Measurements from ENCODE around the gene BCAP29.
"Not testable (repeated sequence)": the region's sequence is repeated elsewhere in the genome, so short reads cannot be mapped to it uniquely, and the experiment has no call there.

The BCAP29 gene

GRCh38 chr7:107579885-107580715 lies at the start of gene BCAP29:
Gene BCAP29, plus strand, starts transcription at chr7:107580246. Its CDS starts 527 bp downstream, at chr7:107580773.
- in situ Hi-C loops (cut with MboI; ENCODE audit: low sequenced_read_pairs): no loop called here

GRCh38 chr7:107530751-107531150 lies 49.3 kb upstream of the BCAP29 start:
- in situ Hi-C loops (cut with MboI; ENCODE audit: low sequenced_read_pairs): no loop called here

GRCh38 chr7:107534139-107534538 lies 45.9 kb upstream of the BCAP29 start:
- in situ Hi-C loops (cut with MboI; ENCODE audit: low sequenced_read_pairs): no loop called here

GRCh38 chr7:107537228-107537627 lies 42.8 kb upstream of the BCAP29 start:
- in situ Hi-C loops (cut with MboI; ENCODE audit: low sequenced_read_pairs): not testable (repeated sequence)

- in situ Hi-C loops (cut with MboI; ENCODE audit: low sequenced_read_pairs): no loop called here
Measured at GRCh38 chr7:107538001-107538400, 42.0 kb upstream of the BCAP29 start.

GRCh38 chr7:107543338-107543993 lies 36.6 kb upstream of the BCAP29 start:
- in situ Hi-C loops (cut with MboI; ENCODE audit: low sequenced_read_pairs): no loop called here

- in situ Hi-C loops (cut with MboI; ENCODE audit: low sequenced_read_pairs): no loop called here
Measured at GRCh38 chr7:107544848-107545591, 35.0 kb upstream of the BCAP29 start.

- in situ Hi-C loops (cut with MboI; ENCODE audit: low sequenced_read_pairs): no loop called here
Measured at GRCh38 chr7:107551936-107552335, 28.1 kb upstream of the BCAP29 start.

- in situ Hi-C loops (cut with MboI; ENCODE audit: low sequenced_read_pairs): no loop called here
Measured at GRCh38 chr7:107555893-107556292, 24.2 kb upstream of the BCAP29 start.

GRCh38 chr7:107559864-107560263 lies 20.2 kb upstream of the BCAP29 start:
- in situ Hi-C loops (cut with MboI; ENCODE audit: low sequenced_read_pairs): no loop called here

- in situ Hi-C loops (cut with MboI; ENCODE audit: low sequenced_read_pairs): no loop called here
Measured at GRCh38 chr7:107560898-107561516, 19.0 kb upstream of the BCAP29 start.

GRCh38 chr7:107563081-107563774 lies 16.8 kb upstream of the BCAP29 start:
- in situ Hi-C loops (cut with MboI; ENCODE audit: low sequenced_read_pairs): no loop called here

GRCh38 chr7:107563775-107564552 lies 16.1 kb upstream of the BCAP29 start, which contains the start of the genes COG5 and DUS4L:
Gene COG5, minus strand, starts transcription at chr7:107563920. Its CDS starts 24 bp downstream, at chr7:107563896.
Gene DUS4L, plus strand, starts transcription at chr7:107563971. Its CDS starts 3,100 bp downstream, at chr7:107567071.
- in situ Hi-C loops (cut with MboI; ENCODE audit: low sequenced_read_pairs): no loop called here

GRCh38 chr7:107564553-107565298 lies 15.3 kb upstream of the BCAP29 start:
- in situ Hi-C loops (cut with MboI; ENCODE audit: low sequenced_read_pairs): no loop called here

- in situ Hi-C loops (cut with MboI; ENCODE audit: low sequenced_read_pairs): no loop called here
Measured at GRCh38 chr7:107570298-107570697, 9.7 kb upstream of the BCAP29 start.

- in situ Hi-C loops (cut with MboI; ENCODE audit: low sequenced_read_pairs): no loop called here
Measured at GRCh38 chr7:107573537-107573936, 6.5 kb upstream of the BCAP29 start.

GRCh38 chr7:107579554-107579884 lies 527 bp upstream of the BCAP29 start:
- in situ Hi-C loops (cut with MboI; ENCODE audit: low sequenced_read_pairs): no loop called here

- in situ Hi-C loops (cut with MboI; ENCODE audit: low sequenced_read_pairs): no loop called here
Measured at GRCh38 chr7:107580716-107581383, 804 bp downstream of the BCAP29 start.
